GM12865 (cell line): Measurements from ENCODE around the gene STARD13.

ENCODE experiments used
- DNase-seq: peaks from one replicate; pipeline ENCODE4 v3.0.0; 2010; ENCODE audit warnings: low read depth
- H3K4me3 ChIP-seq: 2 replicates; pipeline ENCODE4 v1.5.1; 2011; ENCODE audit warnings: mild to moderate bottlenecking, low read depth, low read length, control low read depth
- CTCF ChIP-seq: IDR thresholded peaks from 2 replicates; pipeline ENCODE4 v1.5.1; 2011; ENCODE audit warnings: low read length, control low read depth, low read depth, inconsistent platforms; ENCODE audit not compliant: insufficient read depth; ENCODE audit errors: missing control alignments

STARD13 gene

GRCh38 chr13:33323801-33324510 lies 38.4 kb upstream of the STARD13 start:
- no peak for DNase-seq
- TF ChIP-seq CTCF, result no peak
- no peak overlapping the region for H3K4me3 ChIP-seq

- TF ChIP-seq CTCF, result no peak
- no peak for DNase-seq
- no peak overlapping the region for H3K4me3 ChIP-seq
Observed at GRCh38 chr13:33322965-33323668, 37.6 kb upstream of the STARD13 start.

GRCh38 chr13:33322543-33322809 lies 36.9 kb upstream of the STARD13 start:
- DNase-seq, result no peak
- TF ChIP-seq CTCF, result no peak
- no peak overlapping the region for H3K4me3 ChIP-seq

- H3K4me3 ChIP-seq, result no peak overlapping the region
- no peak for TF ChIP-seq CTCF
- no peak for DNase-seq
Observed at GRCh38 chr13:33321686-33322542, 36.4 kb upstream of the STARD13 start.

GRCh38 chr13:33319859-33320258 lies 34.3 kb upstream of the STARD13 start:
- DNase-seq, result no peak
- no peak for TF ChIP-seq CTCF
- H3K4me3 ChIP-seq, result no peak overlapping the region

- no peak for TF ChIP-seq CTCF
- H3K4me3 ChIP-seq, result no peak overlapping the region
- DNase-seq, result no peak
Observed at GRCh38 chr13:33318744-33319143, 33.2 kb upstream of the STARD13 start.

- no peak for DNase-seq
- TF ChIP-seq CTCF, result no peak
- no peak overlapping the region for H3K4me3 ChIP-seq
Observed at GRCh38 chr13:33318037-33318436, 32.5 kb upstream of the STARD13 start.
